IMR-90 (cell line): ENCODE data around the gene NEXN. TPM values are rescaled to one million over a fixed set of nuclear protein-coding genes. Genes with fewer than 3 reads are reported as not detected.

Experiments used
- ATAC-seq: fragments of 200-7000 bp; cut with Tn5 transposase; 2 replicates; pipeline ENCODE4 v1.9.1; 2020; ENCODE audit warnings: low read depth, mild to moderate bottlenecking, moderate library complexity
- BruUV-seq: library from RNA; stranded (reverse); fragments of 400-500 nt; replicated peaks from 2 replicates; lab custom pipeline; 2021; lab: Mats Ljungman, UMichigan
- CTCF ChIA-PET: fragments of 300-600 bp; formaldehyde crosslinking; extraction: SDS; loops from one replicate; lab custom pipeline; 2021; ENCODE audit warnings: antibody characterized with exemption; lab: Yijun Ruan, JAX
- POLR2A ChIA-PET: fragments of 300-600 bp; sonication (Branson Sonifier 250); formaldehyde crosslinking; loops from one replicate; lab custom pipeline; 2022; ENCODE audit warnings: antibody characterized with exemption; ENCODE audit not compliant: unreplicated experiment; lab: Charles Lee
- DNase-seq: peaks from one replicate; pipeline ENCODE4 v3.0.0; 2013
- H2AFZ ChIP-seq: replicated peaks from 2 replicates; pipeline ENCODE3; 2013; ENCODE audit warnings: low read length, mild to moderate bottlenecking; ENCODE audit not compliant: poor library complexity
- H2AK5ac ChIP-seq: 2 replicates; pipeline ENCODE4 v1.6.1; 2013; ENCODE audit warnings: low read depth, low read length, inconsistent platforms
- H2AK9ac ChIP-seq: replicated peaks from 2 replicates; pipeline ENCODE3; 2013; ENCODE audit warnings: mild to moderate bottlenecking, low read depth, low read length, moderate library complexity; ENCODE audit not compliant: poor library complexity
- H2BK120ac ChIP-seq: 2 replicates; pipeline ENCODE4 v1.6.1; 2013; ENCODE audit warnings: low read depth, low read length, inconsistent platforms
- H2BK15ac ChIP-seq: 3 replicates; pipeline ENCODE4 v1.6.1; 2013; ENCODE audit warnings: low read depth, low read length, inconsistent platforms
- H2BK20ac ChIP-seq: 2 replicates; pipeline ENCODE4 v1.6.1; 2013; ENCODE audit warnings: low read depth, mild to moderate bottlenecking, inconsistent platforms, low read length, moderate library complexity
- H2BK5ac ChIP-seq: 2 replicates; pipeline ENCODE4 v1.6.1; 2013; ENCODE audit warnings: mild to moderate bottlenecking, low read depth, low read length, inconsistent platforms; ENCODE audit not compliant: poor library complexity, severe bottlenecking
- H3K14ac ChIP-seq: replicated peaks from 2 replicates; pipeline ENCODE4 v1.6.1; 2013; ENCODE audit warnings: low read depth, low read length, inconsistent platforms
- H3K18ac ChIP-seq: 2 replicates; pipeline ENCODE4 v1.6.1; 2013; ENCODE audit warnings: low read depth, low read length, control low read depth
- H3K23ac ChIP-seq: 2 replicates; pipeline ENCODE4 v1.6.1; 2013; ENCODE audit warnings: low read depth, low read length, inconsistent platforms
- H3K27ac ChIP-seq: 2 replicates; pipeline ENCODE4 v1.5.1; 2013; ENCODE audit warnings: mild to moderate bottlenecking, control low read depth, low read length; ENCODE audit not compliant: insufficient read depth
- H3K27me3 ChIP-seq: 2 replicates; pipeline ENCODE4 v1.6.1; 2013; ENCODE audit warnings: low read length; ENCODE audit not compliant: control insufficient read depth, insufficient read depth
- H3K36me3 ChIP-seq: 2 replicates; pipeline ENCODE4 v1.6.1; 2013; ENCODE audit warnings: low read length, mixed read lengths; ENCODE audit not compliant: control insufficient read depth, insufficient read depth
- H3K4ac ChIP-seq: 2 replicates; pipeline ENCODE4 v1.6.1; 2013; ENCODE audit warnings: low read depth, low read length, inconsistent platforms
- H3K4me1 ChIP-seq: 2 replicates; pipeline ENCODE4 v1.6.1; 2013; ENCODE audit warnings: low read length, mixed read lengths; ENCODE audit not compliant: control insufficient read depth, insufficient read depth
- H3K4me2 ChIP-seq: 2 replicates; pipeline ENCODE4 v1.6.1; 2013; ENCODE audit warnings: low read depth, mild to moderate bottlenecking, control low read depth, low read length, moderate library complexity
- H3K4me3 ChIP-seq: 2 replicates; pipeline ENCODE4 v1.5.1; 2013; ENCODE audit warnings: low read depth, mild to moderate bottlenecking, control low read depth, low read length, moderate library complexity; ENCODE audit not compliant: insufficient read depth
- H3K56ac ChIP-seq: 2 replicates; pipeline ENCODE4 v1.6.1; 2013; ENCODE audit warnings: low read length, inconsistent platforms; ENCODE audit not compliant: insufficient read depth; ENCODE audit errors: extremely low read depth
- H3K79me1 ChIP-seq, 2 experiments: 2 replicates each; pipeline ENCODE4 v1.6.1; 2013; ENCODE audit warnings: low read length in 2 of 2, inconsistent platforms in 1 of 2, low read depth in 1 of 2
- H3K9ac ChIP-seq: 2 replicates; pipeline ENCODE4 v1.6.1; 2013; ENCODE audit warnings: low read depth, low read length, control low read depth
- H3K9me1 ChIP-seq: 2 replicates; pipeline ENCODE4 v1.6.1; 2013; ENCODE audit warnings: low read length, inconsistent platforms; ENCODE audit not compliant: insufficient read depth
- H3K9me3 ChIP-seq: 2 replicates; pipeline ENCODE4 v1.6.1; 2013; ENCODE audit warnings: low read length; ENCODE audit not compliant: control insufficient read depth, insufficient read depth
- H4K20me1 ChIP-seq: 2 replicates; pipeline ENCODE4 v1.6.1; 2013; ENCODE audit warnings: low read length, inconsistent platforms; ENCODE audit not compliant: insufficient read depth
- H4K5ac ChIP-seq: 2 replicates; pipeline ENCODE4 v1.6.1; 2013; ENCODE audit warnings: mild to moderate bottlenecking, low read depth, low read length, control low read depth
- H4K8ac ChIP-seq, 2 experiments: 2 replicates each; pipeline ENCODE4 v1.6.1; 2013; ENCODE audit warnings: low read depth in 2 of 2, low read length in 2 of 2, control low read depth in 1 of 2, inconsistent platforms in 1 of 2
- H4K91ac ChIP-seq: 2 replicates; pipeline ENCODE4 v1.6.1; 2013; ENCODE audit warnings: low read depth, low read length, inconsistent platforms; ENCODE audit not compliant: insufficient read depth
- BHLHE40 ChIP-seq: fragments of 150-350 bp; IDR thresholded peaks from 2 replicates; pipeline ENCODE4 v1.6.1; 2016; ENCODE audit warnings: mild to moderate bottlenecking, low read depth, low read length
- CEBPB ChIP-seq: IDR thresholded peaks from 2 replicates; pipeline ENCODE4 v1.6.1; 2012; ENCODE audit warnings: low read depth, low read length, improper control_type of control experiment
- CHD1 ChIP-seq: IDR thresholded peaks from 2 replicates; pipeline ENCODE4 v1.6.1; 2012; ENCODE audit warnings: low read depth, low read length, improper control_type of control experiment
- CTCF ChIP-seq: conservative IDR thresholded peaks from 2 replicates; pipeline ENCODE4 v1.5.1; 2012; ENCODE audit warnings: mild to moderate bottlenecking, low read depth, low read length, improper control_type of control experiment
- ELK1 ChIP-seq: fragments of 150-350 bp; IDR thresholded peaks from 2 replicates; pipeline ENCODE4 v1.6.1; 2016; ENCODE audit warnings: low read depth, mild to moderate bottlenecking, low read length, moderate library complexity, borderline replicate concordance
- FOS ChIP-seq: fragments of 150-350 bp; IDR thresholded peaks from 2 replicates; pipeline ENCODE4 v1.6.1; 2016; ENCODE audit warnings: low read depth, low read length
- MAFK ChIP-seq: IDR thresholded peaks from 2 replicates; pipeline ENCODE4 v1.6.1; 2012; ENCODE audit warnings: low read depth, low read length, improper control_type of control experiment
- MAZ ChIP-seq: IDR thresholded peaks from 2 replicates; pipeline ENCODE4 v1.6.1; 2012; ENCODE audit warnings: low read depth, mild to moderate bottlenecking, low read length, improper control_type of control experiment, moderate library complexity, borderline replicate concordance
- MXI1 ChIP-seq: IDR thresholded peaks from 2 replicates; pipeline ENCODE4 v1.6.1; 2012; ENCODE audit warnings: low read depth, mild to moderate bottlenecking, low read length, moderate library complexity, borderline replicate concordance
- NFE2L2 ChIP-seq: fragments of 150-350 bp; IDR thresholded peaks from 2 replicates; pipeline ENCODE4 v1.6.1; 2016; ENCODE audit warnings: low read depth, mild to moderate bottlenecking, low read length
- POLR2A ChIP-seq: IDR thresholded peaks from 2 replicates; pipeline ENCODE4 v1.6.1; 2012; ENCODE audit warnings: mild to moderate bottlenecking, low read depth, low read length
- RAD21 ChIP-seq: IDR thresholded peaks from 2 replicates; pipeline ENCODE4 v1.6.1; 2012; ENCODE audit warnings: low read length, improper control_type of control experiment
- RCOR1 ChIP-seq: IDR thresholded peaks from 2 replicates; pipeline ENCODE4 v1.6.1; 2012; ENCODE audit warnings: mild to moderate bottlenecking, low read length, improper control_type of control experiment; ENCODE audit not compliant: insufficient replicate concordance
- RFX5 ChIP-seq: IDR thresholded peaks from 2 replicates; pipeline ENCODE4 v1.8.0; 2012; ENCODE audit warnings: low read depth, mild to moderate bottlenecking, low read length, moderate library complexity
- SMC3 ChIP-seq: fragments of 150-350 bp; IDR thresholded peaks from 2 replicates; pipeline ENCODE4 v1.6.1; 2016; ENCODE audit warnings: low read depth, mild to moderate bottlenecking, antibody characterized with exemption, low read length, moderate library complexity
- USF2 ChIP-seq: fragments of 150-350 bp; IDR thresholded peaks from 2 replicates; pipeline ENCODE4 v1.6.1; 2017; ENCODE audit warnings: mild to moderate bottlenecking, antibody characterized with exemption, low read length, low read depth
- WGBS, 2 experiments: methylation state at CpG; one replicate each; pipeline versions ENCODE4 v1.1.5 to v1.1.7; 2013; ENCODE audit warnings: missing lambda C conversion rate in 2 of 2; ENCODE audit not compliant: insufficient read length in 1 of 2; ENCODE audit errors: extremely low coverage in 2 of 2; 5-methylcytosine and 5-hydroxymethylcytosine counted together
- dilution Hi-C: fragments of 300-500 bp; cut with HindIII; formaldehyde crosslinking; loops from one replicate; pipeline ENCODE4 v1.14.3; 2018; ENCODE audit warnings: low sequenced_read_pairs; ENCODE audit not compliant: unreplicated experiment
- in situ Hi-C: fragments of 300-500 bp; cut with MboI; formaldehyde crosslinking; loops from 3 replicates; pipeline ENCODE4 v1.14.3; 2019; ENCODE audit warnings: low sequenced_read_pairs, inconsistent platforms, mixed read lengths
- intact Hi-C: fragments of 100-400 bp; cut with micrococcal nuclease; formaldehyde crosslinking; loops from 2 replicates; pipeline ENCODE4 v1.10.0; 2022
- polyA plus RNA-seq, 3 experiments: library from polyadenylated mRNA; depleted of rRNA; stranded (reverse); fragments of >200 nt; gene quantifications; 2 replicates each; pipeline ENCODE4 v1.2.3, GENCODE V29; 2012; ENCODE audit warnings: low replicate concordance in 1 of 3
- total RNA-seq: library from RNA; depleted of rRNA; stranded (reverse); fragments of >200 nt; gene quantifications from 2 replicates; pipeline ENCODE4 v1.2.3, GENCODE V29; 2012

NEXN gene
- total and polyA plus RNA-seq, 2 of the 4 experiments (the other 2 are of a cell fraction): 5.2 to 16.1 TPM

DNA sequence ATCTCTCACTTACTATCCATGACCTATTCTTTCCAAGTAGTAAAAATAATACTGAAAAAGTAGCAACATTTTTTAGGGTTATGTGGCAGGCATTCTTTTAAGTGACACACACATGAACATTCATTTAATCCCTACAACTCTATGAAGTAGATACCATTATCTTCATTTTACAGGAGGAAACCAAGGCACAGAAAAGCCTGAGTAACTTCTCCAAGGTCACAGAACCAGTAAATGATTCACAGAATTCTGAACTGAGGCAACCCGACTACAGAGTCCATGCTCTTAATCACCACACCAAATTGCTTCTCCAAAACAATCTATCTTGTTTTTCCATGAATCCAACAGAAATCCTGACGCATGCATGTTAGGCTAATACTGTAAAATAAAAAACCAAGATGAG lies 73.0 kb downstream of the NEXN start:
- Histone ChIP-seq H3K9ac (no peak overlapping the region), H2AFZ (no peak overlapping the region), H2BK20ac (no peak overlapping the region), H2AK9ac (no peak overlapping the region), H3K4me3 (no peak overlapping the region), H4K91ac (no peak overlapping the region), H3K4ac (no peak overlapping the region), H4K8ac (no peak overlapping the region), H4K20me1 (peaks cover 28% of the 10 kb centered on the region), H4K5ac (no peak overlapping the region), H3K27me3 (no peaks in the 10 kb centered on the region), H3K56ac (no peak overlapping the region), H3K79me1 (peaks cover 35 to 61% of the 10 kb centered on the region in 2 experiments), H3K23ac (no peak overlapping the region), H2BK5ac (no peak overlapping the region), H2BK120ac (no peak overlapping the region), H3K9me1 (peaks cover 8% of the 10 kb centered on the region), H3K18ac (no peak overlapping the region), H3K36me3 (peaks cover 64% of the 10 kb centered on the region), H3K14ac (no peak overlapping the region), H2AK5ac (no peak overlapping the region), H2BK15ac (no peak overlapping the region), H3K4me2 (no peak overlapping the region), H3K9me3 (no peaks in the 10 kb centered on the region), H3K4me1 (peaks cover 7% of the 10 kb centered on the region), H3K27ac (no peak overlapping the region)
- dilution Hi-C loops: no loop called here
- WGBS, 2 experiments: 83% methylated on average over 2 of the region's 2 CpGs; no CpG with 5 or more reads in 1 of the 2 experiments
- DNase-seq: no peak
- TF ChIP-seq USF2 (no peak), NFE2L2 (no peak), MAFK (no peak), CEBPB (no peak), ELK1 (no peak), BHLHE40 (no peak), MXI1 (no peak), SMC3 (no peak), FOS (no peak), RCOR1 (no peak), RAD21 (no peak), MAZ (no peak), CTCF (no peak), RFX5 (no peak), POLR2A (no peak), CHD1 (no peak)
- ChIA-PET POLR2A (no interaction called here), CTCF (no interaction called here)
- BruUV-seq: no TSS peak
- intact Hi-C loops: no loop called here
- in situ Hi-C loops: no loop called here
- ATAC-seq: no peak
